Measurements from ENCODE around the gene KLHL22.
"Not testable (repeated sequence)": the region's sequence is repeated elsewhere in the genome, so short reads cannot be mapped to it uniquely, and the experiment has no call there.

The KLHL22 gene

DNA sequence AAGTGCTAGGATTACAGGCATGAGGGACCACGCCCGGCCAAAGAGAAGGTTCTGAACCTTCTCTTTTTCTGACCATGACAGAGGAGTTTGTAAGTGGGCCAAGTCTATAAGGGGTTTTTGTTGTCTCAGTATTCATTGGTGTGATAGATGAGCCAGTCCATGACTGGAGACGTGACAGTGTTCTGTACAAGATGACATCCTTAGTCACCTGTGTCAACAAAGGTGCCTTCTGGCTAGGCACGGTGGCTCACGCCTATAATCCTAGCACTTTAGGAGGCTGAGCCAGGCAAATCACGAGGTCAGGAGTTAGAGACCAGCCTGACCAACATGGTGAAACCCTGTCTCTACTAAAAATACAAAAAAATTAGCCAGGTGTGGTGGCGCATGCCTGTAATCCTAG, 4.2 kb upstream of the KLHL22 start:
- no peak for DNase-seq (ENCODE audit: low spot score)

DNA sequence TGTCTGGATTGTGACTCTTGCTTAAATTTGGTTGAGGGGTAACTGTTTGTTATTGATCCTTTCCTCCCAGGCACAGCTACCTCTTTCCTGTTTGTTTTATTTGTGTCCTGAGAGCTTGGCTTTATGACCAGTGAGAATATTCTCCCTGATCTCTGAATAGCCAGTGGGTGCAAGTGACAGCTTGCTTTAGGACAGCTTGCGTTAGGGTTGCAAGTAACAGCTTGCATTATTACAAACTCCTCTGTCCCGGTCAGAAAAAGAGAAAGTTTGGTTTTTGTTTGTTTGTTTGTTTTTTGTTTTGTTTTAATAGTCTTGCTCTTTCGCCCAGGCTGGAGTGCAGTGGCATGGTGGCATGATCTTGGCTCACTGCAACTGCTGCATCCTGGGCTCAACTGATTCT, 3.3 kb upstream of the KLHL22 start:
- DNase-seq (ENCODE audit: low spot score), result no peak

DNA sequence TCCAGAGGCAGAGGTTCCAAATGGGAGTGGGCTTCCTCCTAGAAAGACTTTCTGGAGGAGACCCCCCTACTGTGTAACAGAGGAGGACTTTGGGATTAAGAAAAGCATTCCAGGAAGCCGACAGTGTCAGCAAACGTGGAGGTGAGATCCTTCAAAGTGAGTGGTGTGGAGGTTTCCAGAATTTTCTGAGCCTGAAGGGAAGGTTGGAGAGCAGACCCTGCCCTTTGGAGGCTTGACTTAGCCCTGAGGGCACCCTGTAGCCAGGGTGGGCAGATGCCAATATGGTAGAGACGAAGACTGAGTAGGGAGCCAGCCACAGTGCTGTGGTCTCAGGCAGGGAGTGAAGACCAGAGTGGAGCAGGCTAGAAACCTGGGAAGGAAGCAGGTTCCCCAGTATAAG, 1.8 kb upstream of the KLHL22 start:
- DNase-seq (ENCODE audit: low spot score), result no peak

GRCh38 chr22:20495861-20496681, 476 bp upstream of the KLHL22 start:
- peak; percentile 92 for DNase-seq (ENCODE audit: low spot score)

GRCh38 chr22:20491346-20491745, 4.2 kb downstream of the KLHL22 start:
- DNase-seq (ENCODE audit: low spot score), result no peak

- DNase-seq (ENCODE audit: low spot score), result no peak
These were observed 4.7 kb downstream of the KLHL22 start for GRCh38 chr22:20490941-20491307.

DNA sequence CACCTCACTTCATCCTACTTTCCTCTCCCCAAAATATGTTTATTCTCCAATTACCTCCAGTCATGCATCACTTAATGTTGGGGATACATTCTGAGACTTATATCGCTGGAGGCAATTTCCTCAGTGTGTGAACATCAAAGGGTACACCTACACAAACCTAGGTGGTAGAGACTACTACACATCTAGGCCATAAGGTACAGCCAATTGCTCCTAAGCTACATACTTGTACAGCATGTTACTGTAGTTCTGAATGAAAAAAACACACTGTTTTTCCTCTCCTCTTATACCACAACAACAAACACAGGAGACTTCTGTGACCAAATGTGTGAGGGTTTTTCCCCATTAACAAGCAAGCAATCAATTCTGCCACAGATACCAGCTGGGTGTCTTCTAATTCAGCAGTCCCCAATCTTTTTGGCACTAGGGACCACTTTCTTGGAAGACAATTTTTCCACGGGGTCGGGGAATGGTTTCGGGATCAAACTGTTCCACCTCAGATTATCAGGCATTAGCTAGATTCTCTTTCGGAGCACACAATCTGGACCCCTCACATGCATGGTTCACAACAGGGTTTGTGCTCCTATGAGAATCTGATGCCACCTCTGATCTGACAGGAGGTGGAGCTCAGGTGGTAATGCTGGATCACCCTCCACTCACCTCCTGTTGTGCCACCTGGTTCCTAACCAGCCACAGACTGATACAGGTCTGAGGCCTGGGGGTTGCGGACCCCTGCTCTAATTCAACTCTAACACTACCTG, 5.2 kb downstream of the KLHL22 start:
- no peak for DNase-seq (ENCODE audit: low spot score)

GRCh38 chr22:20488946-20489345, 6.6 kb downstream of the KLHL22 start:
- no peak for DNase-seq (ENCODE audit: low spot score)

DNA sequence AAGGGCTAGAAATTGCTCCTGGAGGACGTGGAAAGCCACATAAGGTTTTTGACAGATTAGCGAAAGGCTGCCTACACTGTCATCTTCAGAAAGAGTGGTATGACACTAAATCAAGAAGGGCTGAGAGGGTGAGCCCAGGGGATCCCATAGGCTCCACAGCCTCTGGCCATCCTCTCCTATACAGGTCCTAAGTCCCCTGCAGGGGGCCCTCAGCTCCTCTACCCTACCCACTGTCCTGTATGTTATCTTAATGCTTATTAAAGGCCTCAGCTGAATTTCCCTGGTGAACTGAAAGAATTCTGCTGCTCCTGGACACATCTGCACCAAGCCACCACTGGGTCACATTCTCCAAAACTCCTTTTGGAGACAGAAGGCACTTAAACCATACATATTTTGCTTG, 7.9 kb downstream of the KLHL22 start:
- DNase-seq (ENCODE audit: low spot score), result no peak

DNA sequence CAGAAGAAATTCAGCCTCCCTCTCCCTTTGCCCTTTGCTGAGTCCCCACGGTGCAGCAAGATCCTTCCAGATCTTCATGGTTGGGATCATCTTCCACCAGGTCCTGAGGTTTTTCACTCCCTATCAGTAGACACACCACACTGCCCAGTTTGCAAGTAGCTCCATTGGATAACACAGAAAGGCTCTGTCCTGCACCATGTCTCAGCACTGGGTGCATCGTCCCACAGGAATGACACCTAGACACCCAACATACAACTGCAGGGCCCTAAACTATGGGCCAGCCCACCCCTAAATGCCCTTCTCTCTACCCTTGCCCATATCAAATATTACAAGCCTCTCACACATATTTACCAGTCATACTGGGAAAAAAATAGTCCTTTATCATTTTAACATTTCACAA, 9.4 kb downstream of the KLHL22 start:
- no peak for DNase-seq (ENCODE audit: low spot score)

DNA sequence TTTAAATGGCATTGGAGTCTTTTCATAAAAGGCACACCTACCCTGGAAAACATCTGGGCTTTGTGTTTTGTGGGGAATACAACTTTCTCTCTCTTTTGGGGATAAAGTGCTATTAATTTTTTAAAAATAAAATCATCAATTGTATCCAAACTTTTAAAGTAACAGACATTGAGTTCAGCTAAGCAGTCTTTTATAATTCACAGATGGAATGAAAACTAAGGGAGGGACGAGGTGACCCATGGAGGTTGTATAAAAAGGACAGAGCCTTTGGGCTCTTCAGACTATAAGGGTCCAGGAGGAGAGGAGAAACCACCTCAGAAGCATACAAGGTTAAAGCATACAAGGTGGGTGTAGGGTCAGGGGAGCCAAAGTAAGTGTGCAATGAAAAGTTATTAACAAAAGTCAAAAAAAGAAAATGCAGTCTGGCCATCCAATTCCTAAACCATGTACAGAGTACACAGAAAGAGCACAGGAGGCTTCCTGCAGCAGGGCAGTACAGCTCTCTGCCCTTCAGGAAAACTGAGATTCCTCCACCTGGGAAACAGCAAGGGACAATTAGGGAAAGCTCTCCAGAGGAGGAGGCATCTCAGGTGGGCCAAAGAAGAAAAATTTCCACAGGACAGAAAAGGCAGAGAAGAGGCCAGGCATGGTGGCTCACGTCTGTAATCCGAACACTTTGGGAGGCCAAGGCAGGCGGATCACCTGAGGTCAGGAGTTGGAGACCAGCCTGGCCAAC, 10.5 kb downstream of the KLHL22 start:
- no peak for DNase-seq (ENCODE audit: low spot score)

DNA sequence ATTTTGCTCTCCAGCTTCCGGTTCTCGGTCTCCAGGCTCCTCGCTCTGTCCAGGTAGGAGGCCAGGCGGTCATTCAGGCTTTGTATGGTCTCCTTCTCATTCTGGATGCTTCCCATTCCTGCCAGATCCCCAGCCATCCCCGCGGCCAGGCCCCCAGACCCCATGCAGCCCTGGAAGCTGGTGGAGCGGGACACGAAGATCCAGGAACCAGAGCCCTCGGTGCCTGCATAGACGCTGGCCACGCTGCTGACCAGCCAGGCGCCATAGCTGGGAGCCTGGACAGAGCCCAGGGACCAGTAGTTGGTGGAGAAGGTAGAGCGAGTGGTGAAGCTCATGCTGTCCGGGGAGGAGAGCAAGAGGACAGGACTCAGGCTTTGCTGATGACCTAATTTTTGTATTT, 11.8 kb downstream of the KLHL22 start:
- no peak for DNase-seq (ENCODE audit: low spot score)

- not testable (repeated sequence) for DNase-seq (ENCODE audit: low spot score)
These were observed 12.5 kb downstream of the KLHL22 start for GRCh38 chr22:20483143-20483506.

DNA sequence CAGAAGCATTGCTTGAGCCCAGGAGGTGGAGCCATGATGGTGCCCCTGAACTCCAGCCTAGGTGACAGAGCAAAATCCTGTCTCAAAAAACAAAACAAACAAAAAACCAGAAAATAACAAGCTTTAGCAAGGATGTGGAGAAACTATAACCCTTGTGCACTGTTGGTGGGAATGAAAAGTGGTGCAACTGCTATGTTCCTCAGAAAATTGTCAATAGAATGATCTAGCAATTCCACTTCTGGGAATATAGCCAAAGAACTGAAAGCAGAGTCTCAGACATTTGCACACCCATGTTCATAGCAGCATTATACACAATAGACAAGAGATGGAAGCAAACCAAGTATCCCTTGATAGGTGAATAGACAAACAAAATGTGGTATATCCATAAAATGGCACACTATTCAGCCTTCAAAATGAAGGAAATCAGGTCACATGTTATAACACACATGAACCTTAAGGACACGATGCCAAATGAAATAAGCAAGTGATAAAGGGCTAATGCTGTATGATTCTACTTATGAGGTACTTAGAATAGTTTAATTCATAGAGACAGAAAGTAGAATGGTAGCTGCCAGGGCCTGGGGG, 15.9 kb downstream of the KLHL22 start:
- DNase-seq (ENCODE audit: low spot score), result no peak

DNA sequence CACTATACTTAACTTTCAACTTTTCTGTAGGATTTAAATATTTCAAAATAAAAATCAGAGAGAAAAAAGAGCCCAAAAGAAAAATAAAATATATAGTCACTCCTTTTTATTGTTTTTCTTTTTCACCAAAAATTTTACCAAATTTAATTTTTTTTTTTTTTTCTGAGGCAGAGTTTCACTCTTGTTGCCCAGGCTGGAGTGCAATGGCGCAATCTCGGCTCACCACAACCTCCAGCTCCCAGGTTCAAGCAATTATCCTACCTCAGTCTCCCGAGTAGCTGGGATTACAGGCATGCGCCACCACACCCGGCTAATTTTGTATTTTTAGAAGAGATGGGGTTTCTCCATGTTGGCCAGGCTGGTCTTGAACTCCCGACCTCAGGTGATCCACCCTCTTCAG, 17.5 kb downstream of the KLHL22 start:
- not testable (repeated sequence) for DNase-seq (ENCODE audit: low spot score)

- not testable (repeated sequence) for DNase-seq (ENCODE audit: low spot score)
These were observed 20.0 kb downstream of the KLHL22 start for GRCh38 chr22:20475569-20475968.

DNA sequence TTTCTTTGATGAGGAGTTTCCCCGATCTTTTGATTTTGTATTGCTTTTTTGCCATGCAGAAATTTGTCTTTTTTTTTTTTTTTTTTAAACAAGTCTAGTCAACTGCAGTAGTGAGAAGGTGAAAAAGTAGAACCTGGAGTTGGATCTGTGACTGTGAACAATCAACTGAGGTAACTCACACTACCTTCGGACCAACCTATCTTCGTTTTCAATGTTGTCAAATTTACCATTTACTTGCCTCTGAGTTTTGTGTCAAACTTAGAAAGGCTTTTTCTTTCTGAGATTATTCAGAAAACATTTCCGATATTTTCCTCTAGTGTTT, 20.5 kb downstream of the KLHL22 start:
- no peak for DNase-seq (ENCODE audit: low spot score)

- DNase-seq (ENCODE audit: low spot score), result no peak
These were observed 22.8 kb downstream of the KLHL22 start for GRCh38 chr22:20472629-20473442.

- no peak for DNase-seq (ENCODE audit: low spot score)
These were observed 24.3 kb downstream of the KLHL22 start for GRCh38 chr22:20471126-20471833.

DNA sequence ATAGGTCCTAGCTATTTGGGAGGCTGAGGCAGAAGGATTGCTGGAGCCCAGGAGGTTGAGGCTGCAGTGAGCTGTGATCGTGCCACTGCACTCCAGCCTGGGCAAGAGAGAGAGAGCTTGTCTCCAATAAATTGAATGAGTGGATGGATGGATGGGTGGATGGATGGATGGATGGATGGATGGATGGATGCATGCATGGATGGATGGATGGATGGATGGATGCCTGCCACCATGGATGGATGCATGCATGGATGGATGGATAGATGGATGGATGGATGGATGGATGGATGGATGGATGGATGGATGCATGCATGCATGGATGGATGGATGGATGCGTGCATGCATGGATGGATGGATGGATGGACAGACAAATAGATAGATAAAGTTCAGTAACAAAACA, 25.1 kb downstream of the KLHL22 start:
- not testable (repeated sequence) for DNase-seq (ENCODE audit: low spot score)
